CD4-positive, alpha-beta T cell treated with Interleukin-17A for 4 hours (primary cell): ENCODE results near the gene PNPLA6.
"Not testable (repeated sequence)": the region's sequence is repeated elsewhere in the genome, so short reads cannot be mapped to it uniquely, and the experiment has no call there.

Source experiments
- DNase-seq: peaks from one replicate; pipeline ENCODE4 v3.0.0-alpha.2; 2020; ENCODE audit warnings: mixed read lengths

The PNPLA6 gene

DNA sequence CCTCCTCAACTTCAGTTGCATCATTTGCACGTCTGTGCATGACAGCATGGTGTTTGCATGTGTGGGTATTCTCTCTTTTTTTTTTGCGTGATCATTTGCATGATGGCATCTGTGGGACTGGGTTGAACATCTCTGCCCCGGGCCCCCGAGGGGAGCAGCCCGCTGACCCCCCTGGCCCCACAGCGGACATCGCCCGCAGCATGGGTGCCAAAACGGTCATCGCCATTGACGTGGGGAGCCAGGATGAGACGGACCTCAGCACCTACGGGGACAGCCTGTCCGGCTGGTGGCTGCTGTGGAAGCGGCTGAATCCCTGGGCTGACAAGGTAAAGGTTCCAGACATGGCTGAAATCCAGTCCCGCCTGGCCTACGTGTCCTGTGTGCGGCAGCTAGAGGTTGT lies 23.1 kb downstream of the PNPLA6 start:
- DNase-seq = no peak

DNA sequence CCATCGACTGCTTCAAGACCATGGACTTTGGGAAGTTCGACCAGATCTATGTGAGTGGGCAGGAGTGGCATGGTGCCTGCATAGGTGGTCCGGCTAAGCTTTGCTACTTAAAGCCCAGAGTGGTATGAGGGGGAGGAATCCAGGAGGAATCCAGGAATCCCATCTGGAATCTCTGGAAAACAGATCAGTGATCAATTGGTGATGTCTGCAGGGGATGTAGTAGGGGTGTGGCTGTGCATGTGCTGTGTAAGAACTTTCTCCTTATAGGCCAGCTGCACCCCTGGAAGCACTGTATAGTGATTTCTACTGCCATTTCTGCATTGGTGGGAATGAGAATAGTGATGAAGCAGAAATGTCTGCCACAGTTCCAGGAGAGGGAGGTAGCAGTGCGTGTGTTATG lies 23.6 kb downstream of the PNPLA6 start:
- no peak for DNase-seq

DNA sequence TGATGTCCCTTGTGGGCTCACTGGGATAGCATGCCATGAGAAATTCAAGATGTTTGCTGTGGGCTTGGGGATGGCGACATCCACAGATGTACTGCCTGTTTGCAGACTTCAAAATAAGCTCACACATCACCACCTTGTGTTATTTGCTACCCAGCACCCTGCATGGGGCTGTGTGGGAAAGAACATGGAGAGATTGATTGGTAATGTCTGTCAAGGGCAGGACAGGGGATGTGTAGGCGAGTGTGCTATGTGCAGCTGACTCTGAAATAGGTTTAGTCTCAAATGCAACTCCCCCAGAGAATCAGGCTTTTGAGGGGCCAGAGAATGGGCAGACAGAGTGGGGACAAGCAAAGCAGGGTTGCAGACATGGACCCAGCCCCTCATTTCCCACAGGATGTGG lies 24.7 kb downstream of the PNPLA6 start:
- DNase-seq = no peak

DNA sequence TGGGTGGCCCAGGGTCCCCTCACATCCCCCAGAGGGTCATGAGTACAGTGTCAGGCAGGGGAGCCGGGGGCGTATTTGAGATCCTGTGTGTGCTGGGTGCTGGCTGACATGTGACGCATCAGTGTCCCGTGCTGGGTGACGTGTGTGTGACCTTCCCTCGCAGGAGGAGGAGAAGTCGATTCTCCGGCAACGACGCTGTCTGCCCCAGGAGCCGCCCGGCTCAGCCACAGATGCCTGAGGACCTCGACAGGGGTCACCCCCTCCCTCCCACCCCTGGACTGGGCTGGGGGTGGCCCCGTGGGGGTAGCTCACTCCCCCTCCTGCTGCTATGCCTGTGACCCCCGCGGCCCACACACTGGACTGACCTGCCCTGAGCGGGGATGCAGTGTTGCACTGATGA lies 25.8 kb downstream of the PNPLA6 start:
- DNase-seq = no peak

DNA sequence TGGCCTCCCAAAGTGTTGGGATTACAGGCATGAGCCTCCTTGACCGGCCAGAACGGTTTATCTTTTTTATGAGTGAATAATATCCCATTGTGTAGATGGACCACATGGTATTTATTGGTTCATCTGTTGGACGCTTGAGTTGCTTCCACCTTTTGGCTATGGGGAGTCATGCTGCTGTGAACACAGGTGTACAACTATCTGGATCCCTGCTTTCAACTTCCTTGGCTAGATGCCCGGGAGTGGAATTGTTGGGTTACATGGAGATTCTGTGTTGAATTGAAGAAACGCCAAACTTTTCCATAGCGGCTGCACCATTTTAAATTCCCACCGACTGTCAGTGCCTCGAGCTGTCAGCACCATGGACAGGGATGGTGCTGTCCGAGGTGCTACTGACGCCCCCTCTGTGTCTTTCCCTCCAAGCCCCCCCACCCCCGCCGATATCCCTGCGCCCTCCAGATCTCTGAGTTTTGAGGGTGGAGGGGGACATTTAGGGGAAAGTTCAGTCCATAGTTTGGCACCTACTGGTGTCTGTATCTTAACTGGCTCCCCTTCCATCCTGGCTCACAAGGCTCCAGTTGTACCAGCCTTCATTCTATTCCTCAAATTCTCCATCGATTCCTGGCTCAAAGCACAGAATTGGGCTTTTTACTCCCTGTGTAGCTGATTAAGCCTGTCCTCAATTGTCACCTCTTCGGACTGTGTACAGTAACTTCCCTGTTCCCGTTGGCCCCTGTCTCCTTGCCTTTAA lies 27.3 kb downstream of the PNPLA6 start:
- DNase-seq = no peak

DNA sequence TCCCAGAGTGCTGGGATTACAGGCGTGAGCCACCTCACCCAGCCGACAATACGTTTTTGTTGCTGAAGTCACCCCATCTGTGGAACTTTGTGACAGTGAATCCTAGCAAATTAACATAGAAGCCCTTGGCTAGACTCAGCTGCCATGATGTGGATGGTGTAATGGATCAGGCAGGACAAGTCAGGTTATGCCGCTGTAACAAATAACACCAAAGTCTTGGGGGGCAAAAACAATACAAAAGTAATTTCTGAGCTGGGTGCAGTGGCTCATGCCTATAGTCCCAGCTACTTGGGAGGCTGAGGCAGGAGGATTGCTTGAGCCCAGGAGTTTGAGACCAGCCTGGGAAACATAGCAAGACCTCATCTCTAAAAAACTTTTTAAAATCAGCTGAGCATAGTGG lies 29.3 kb downstream of the PNPLA6 start:
- no peak for DNase-seq

DNA sequence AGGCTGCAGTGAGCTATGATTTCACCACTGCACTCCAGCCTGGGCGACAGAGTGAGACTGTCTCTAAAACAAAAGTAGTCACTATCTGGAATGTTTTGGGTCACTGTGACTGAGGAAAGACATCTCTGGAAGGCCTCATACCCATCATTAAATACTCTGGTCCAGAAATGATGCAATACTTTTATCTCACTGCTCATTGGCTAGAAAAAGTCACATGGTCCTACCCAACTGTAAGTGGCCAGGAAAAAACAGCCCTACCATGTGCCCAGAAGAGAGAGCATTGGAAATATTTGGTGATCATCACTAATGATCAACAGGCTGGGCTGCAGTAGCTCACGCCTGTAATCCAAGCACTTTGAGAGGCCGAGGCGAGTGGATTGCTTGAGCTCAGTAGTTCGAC lies 29.8 kb downstream of the PNPLA6 start:
- DNase-seq = no peak

DNA sequence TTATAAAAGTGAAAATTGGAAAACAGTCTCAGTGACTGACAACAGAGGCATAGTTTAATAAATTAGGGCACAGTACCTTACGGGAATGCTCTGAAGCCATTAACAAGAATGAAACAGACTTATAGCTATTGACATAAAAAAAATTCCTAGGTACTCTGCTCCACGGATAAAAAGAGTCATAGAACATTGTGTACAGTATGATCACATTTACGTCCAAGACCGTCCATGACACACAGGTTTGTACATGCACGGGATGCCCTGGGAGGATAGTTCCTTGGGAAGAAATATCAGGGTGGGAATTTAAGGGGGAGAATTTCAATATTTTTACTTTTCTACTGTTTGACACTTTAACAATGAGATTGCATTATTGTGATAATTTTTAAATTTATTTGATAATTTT lies 35.2 kb downstream of the PNPLA6 start:
- no peak for DNase-seq

DNA sequence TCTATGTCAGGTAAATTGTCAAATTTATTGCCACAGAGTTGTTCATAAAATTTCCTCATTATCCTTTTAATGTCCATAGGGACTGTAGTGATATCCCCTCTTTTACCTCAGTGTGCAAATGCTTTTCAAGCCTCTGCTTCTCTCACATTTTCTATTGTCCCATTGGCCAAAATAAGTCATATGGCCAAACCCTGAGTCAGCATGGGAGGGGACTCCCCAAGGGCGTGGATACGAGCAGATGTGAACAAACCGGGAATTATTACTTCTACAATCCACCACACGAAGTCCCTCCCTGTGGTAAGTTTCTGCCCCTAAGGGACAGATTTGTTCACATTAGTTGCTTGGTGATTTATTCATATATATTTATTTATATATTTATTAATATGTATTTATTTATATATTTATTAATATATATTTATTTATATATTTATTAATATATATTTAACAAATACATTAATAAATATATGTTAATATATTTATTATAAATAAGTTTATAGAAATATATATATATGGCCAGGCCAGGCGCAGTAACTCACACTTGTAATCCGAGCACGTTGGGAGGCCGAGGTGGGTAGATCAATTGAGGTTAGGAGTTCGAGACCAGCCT lies 40.0 kb downstream of the PNPLA6 start:
- no peak for DNase-seq

DNA sequence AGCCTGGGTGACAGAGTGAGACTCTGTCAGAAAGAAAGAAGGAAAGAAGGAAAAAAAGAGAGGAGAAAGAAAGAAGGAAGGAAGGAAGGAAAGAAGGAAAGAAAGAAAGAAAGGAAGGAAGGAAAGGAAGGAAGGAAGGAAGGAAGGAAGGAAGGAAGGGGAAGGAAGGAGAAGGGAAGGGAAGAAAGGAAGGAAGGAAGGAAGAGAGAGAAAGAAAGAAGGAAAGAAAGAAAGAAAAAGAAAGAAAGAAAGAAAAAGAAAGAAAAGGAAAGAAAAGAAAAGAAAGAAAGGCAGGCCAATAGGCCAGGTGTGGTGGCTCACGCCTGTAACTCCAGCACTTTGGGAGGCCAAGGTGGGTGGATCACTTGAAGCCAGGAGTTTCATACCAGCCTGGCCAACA lies 41.9 kb downstream of the PNPLA6 start:
- DNase-seq = not testable (repeated sequence)

DNA sequence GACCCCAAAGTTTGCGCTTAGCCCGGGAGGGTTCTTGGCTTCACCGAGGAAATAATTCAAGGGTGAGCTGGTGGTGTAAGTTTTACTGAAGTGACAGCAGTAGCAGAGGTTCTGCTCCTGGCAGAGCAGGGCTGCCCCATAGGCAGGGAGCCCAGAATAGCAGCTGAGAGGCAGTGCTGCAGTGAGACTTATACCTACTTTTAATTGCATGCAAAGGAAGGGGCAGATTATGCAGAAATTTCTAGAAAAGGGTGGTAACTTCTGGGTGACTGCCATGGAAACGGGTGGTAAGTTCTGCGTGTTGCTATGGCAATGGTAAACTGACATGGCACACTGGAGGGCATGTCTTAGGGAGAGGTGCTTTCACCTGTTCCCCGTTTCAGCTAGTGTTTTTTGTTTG lies 42.6 kb downstream of the PNPLA6 start:
- DNase-seq = no peak

DNA sequence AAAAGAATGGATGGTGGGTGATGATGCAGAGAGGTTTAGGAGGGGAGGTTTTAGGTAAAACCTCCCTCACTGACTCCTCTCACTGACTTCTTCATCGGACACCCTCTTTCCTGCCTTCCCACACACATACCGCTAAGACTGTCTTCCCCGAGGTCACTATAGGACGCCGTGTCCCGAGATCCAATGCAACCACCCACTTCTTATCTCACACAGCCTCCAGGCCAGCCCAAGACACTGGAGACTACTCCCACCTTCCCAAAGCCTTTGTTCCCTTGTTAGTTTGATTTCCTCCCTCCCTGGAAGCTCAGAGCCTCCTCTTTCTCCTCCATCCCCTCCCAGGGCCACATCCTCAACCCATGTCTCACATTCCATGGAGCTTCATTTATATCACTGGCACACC lies 43.7 kb downstream of the PNPLA6 start:
- no peak for DNase-seq

DNA sequence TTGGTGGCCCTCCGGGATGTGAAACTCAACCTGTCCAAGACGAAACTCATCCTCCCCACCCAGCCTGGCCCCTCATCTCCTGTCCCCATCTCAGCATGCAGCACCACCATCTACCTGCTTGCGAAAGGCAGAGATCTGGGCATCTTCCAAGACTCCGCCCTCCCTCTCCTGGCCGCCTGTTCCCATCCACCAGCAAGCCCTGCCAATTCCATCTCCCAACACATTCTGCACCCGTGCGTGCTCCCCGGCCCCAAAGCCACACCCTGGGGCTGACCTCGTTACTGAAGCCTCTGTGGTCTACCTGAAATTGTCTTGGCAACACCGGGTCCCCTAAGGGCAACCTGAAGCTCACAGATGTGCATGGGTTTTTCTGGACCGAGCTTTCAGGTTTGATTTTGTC lies 46.9 kb downstream of the PNPLA6 start:
- no peak for DNase-seq

DNA sequence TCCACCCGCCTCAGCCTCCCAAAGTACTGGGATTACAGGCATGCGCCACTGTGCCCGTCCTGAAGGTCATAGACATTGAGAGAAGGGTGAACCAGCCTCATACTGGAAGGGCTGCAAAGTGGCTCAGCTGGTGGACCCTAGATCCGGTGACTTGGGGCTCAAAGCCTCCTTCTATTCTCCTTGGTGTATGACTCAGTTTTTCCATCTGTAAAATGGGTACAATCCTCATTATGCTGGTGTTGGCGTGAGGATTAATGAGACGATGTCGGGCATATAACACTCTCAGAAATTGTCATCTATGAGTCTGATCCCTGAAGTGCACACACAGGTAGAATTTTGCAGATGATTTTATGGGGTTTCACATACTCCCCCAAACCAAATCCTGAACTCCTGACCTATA lies 54.3 kb downstream of the PNPLA6 start:
- DNase-seq = no peak

DNA sequence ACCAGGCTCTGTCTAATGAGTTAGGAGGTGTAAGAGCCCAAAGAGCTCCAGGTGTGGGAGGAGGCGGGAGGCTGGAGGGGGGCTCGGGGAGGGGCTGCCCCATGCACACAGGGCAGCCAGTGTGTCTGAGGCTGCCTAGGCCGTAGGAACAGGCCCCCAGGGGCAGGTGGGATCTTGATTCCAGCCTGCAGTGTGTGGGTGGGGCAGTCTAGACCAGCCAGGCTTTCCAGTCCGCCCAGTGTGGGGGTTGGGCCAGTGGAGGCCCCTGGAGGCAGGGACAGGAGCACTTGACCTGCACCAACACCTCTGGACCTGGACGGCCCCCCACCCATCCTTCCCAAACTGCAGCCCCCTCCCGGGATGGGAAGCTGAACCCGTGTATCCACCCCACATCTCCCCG lies 54.7 kb downstream of the PNPLA6 start:
- no peak for DNase-seq

DNA sequence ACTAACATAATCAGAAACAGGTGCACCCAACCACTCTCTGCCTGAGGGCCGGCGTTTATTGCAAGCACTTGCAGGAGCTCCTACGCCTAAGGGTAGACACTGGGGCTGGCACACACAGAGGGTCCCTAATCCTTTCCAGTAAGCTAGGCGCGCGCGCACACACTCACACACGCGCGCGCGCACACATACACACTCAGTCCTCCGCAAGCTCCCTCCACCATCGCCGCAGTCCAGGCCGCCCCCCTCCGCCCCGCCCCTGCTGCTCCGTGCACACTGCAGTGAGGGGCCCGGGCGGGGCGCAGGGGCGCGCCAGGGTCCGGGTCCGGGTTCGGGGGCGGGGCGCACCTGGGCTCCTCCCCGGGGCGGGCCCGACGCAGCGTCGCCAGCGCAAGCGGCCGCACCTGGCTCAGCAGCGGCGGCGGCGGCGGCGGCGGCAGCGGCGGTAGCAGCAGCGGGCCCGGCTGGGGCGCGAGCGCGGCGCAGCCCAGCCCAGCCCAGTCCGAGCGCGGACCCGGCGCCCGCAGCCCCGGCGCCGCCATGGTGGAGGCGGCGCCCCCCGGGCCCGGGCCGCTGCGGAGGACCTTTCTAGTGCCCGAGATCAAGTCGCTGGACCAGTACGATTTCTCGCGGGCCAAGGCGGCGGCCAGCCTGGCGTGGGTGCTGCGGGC lies 60.1 kb downstream of the PNPLA6 start, which contains the start of gene CAMSAP3:
Gene CAMSAP3, plus strand, starts transcription at position 398 of the 668 bp plus-strand sequence. Its CDS starts 140 bp downstream, at position 538.
- peak; percentile 53 for DNase-seq

DNA sequence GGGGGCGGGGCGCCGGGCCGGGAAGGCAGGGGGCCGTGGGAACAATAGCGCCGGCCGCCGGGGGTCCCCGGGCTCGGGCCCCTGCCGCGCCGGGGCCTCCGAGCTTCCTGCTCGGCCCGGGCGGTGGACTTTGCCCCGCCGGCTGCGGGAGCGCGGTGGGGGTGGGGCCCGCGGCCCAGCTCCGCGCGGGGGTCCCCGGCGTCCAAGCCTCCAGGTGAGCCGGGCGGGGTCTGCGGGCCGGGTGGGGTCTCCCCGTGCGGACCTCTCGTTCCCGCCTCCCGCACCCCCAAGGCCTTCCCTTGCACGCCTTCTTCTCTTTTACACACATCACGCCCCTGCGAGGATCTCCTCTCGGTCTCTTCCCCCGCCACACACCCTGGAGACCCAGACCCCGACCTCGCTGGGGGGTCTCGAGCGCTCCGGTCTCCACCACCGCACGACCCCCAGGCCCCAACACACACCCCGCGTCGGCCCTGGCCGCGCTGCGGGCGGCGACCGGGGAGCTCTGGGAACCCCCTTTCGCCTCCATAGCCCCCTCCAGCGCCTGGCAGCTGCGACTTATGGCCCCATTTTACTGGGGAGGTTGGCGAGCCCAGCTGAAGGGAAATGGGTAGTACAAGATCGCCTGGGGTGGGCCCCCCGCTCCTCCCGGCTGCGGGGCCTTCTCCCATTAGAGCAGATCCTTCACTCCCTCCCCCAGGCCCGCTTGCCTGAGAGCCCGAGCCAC lies 60.9 kb downstream of the PNPLA6 start:
- DNase-seq = no peak

DNA sequence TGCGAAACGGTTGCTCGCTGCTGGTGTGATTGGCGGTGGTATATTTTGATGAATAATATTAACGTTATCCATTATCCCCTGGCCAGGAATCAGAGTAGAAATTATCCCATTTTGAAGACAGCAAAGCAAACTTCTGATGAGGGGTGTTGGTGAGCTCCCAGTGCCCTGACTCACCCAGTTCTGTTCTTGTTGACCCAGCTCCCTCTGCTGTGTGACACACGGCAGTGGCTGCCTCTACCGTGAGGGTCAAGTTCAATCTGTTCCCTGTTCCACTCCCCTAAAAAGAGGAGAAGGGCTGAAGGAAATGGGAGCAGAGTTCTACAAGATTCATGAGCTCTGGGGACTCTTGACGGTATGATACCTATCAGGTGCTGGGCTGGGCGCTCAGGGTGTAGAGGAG lies 62.2 kb downstream of the PNPLA6 start:
- DNase-seq = no peak

DNA sequence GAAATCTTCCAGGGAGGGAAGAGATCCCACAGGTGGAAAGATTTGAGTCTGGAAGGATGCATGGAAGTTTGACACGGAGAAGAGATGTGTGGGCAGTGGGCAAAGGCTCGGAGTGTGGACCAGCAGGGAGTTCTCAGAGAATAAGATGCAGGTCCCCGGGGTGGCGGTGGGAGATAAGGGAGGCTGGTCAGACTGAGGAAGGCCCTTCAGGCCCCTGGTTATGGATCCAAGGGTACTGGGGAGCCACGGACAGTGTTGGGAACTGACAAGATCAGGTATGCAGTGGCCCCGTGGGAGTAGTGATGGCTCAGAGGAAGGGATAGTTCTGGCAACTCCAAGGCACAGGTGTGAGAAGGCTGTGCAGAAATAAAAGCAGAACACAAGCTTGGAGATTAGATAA lies 62.7 kb downstream of the PNPLA6 start:
- DNase-seq = no peak

DNA sequence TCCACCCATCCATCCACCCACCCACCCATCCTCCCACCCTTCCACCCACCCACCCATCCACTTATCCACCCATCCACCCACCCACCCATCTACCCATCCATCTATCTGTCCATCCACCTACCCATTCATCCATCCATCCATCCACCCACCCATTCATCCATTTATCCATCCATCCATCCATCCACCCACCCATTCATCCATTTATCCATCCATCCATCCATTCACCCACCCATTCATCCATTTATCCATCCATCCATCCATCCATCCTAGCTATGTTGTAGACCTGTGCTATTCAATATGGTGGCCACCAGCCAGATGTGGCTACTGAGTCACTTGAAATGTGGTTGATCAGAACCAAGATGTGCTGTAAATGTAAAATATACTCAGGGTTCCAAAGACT lies 65.2 kb downstream of the PNPLA6 start:
- no peak for DNase-seq

DNA sequence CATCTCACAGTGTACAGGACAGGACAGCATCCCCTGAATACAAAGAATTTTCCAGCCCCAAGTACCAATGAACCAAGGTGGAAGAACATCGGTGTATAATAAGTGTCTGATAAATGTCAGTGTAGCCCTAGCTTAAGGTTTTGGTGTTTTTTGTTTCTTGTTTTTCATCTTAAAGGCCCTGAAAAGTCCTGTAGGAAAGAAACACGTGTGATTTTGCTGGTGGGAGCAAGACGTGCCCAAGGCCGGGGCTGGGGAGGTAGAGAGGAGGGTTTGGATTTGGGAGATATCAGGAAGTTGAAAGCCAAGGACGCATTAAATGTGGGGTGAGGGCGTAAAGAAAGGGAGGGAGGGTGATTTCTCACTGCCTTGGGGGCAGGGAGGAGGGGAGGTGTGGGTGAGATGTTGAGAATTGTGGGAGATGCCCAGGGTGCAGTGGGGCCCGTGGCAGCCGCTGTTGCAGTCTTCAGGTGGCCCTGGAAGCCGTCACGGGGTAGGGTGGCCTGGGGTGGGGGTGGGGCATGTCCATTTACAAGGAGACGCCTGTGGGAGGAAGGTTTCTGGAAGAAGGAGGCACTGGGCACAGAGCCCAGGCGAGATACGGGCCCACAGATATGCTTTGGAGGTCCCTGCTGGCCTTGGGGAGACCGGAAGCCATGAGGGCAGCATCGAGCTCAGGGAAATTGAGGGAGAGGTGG lies 66.9 kb downstream of the PNPLA6 start:
- DNase-seq = no peak

DNA sequence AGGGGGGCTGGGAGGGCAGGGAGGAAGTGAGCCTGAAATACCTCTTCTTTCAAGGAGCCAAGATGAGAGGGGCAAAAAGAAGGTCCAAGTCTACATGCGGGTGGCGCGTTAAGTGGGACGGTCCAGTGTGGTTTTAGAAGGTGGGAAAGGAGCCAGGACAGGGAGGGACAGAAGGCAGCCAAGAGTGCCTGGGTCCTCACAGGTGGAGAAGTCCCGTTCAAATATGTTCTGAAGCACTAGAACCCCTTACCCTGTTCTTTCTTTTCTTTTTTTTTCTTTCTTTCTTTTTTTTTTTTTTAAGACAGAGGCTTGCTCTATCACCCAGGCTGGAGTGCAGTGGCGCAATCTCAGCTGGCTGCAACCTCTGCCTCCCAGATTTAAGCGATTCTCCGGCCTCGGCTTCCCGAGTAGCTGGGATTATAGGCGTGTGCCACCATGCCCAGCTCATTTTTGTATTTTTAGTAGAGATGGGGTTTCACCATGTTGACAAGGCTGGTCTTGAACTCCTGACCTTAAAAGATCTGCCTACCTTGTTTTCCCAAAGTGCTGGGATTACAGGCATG lies 67.5 kb downstream of the PNPLA6 start:
- no peak for DNase-seq

DNA sequence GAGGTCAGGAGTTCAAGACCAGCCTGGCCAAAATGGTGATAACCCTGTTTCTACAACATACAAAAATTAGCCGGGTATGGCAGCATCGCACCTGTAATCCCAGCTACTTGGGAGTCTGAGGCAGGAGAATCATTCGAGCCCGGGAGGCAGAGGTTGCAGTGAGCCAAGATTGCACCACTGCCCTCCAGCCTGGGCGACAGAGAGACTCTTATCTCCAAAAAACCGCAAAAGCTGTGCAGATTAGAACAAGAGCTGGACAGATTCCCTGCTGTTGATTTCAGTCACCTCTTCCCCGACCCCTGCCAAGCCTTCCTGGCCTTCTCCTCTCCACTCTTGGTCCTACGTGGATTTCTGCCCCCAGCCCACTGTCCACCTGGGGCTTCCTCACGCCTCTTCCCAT lies 68.4 kb downstream of the PNPLA6 start:
- no peak for DNase-seq
